ENCODE measurements around the gene ADARB2.

GRCh38 chr10:1344408-1344807 lies 392.9 kb downstream of the ADARB2 start:
- TF ChIP-seq ELF4 (IDR thresholded peaks at IDR 0.05): no peak
- TF ChIP-seq FOXA1 (IDR thresholded peaks at IDR 0.05): no peak
- TF ChIP-seq TARDBP (IDR thresholded peaks at IDR 0.05): no peak
- TF ChIP-seq FOXM1 (IDR thresholded peaks at IDR 0.05; ENCODE audit: borderline replicate concordance): no peak
- TF ChIP-seq L3MBTL2 (conservative IDR thresholded peaks at IDR 0.05): no peak
- no peak for TF ChIP-seq FOXK2 (IDR thresholded peaks at IDR 0.05)
- TF ChIP-seq ARNT (IDR thresholded peaks at IDR 0.05): no peak
- TF ChIP-seq NFRKB (IDR thresholded peaks at IDR 0.05): no peak
- no peak for TF ChIP-seq SUZ12 (IDR thresholded peaks at IDR 0.05)
- TF ChIP-seq PKNOX1 (IDR thresholded peaks at IDR 0.05): no peak
- TF ChIP-seq HDGF (IDR thresholded peaks at IDR 0.05; ENCODE audit: borderline replicate concordance): no peak
- no peak for TF ChIP-seq CTBP1 (IDR thresholded peaks at IDR 0.05; ENCODE audit: borderline replicate concordance)
- TF ChIP-seq SP1 (IDR thresholded peaks at IDR 0.05): no peak
- TF ChIP-seq ZNF384 (IDR thresholded peaks at IDR 0.05): no peak

Measured in HEK293T (cell line).